T follicular helper cell (primary cell): Measurements from ENCODE around the gene DAGLB.
"Not testable (repeated sequence)": the region's sequence is repeated elsewhere in the genome, so short reads cannot be mapped to it uniquely, and the experiment has no call there.

Experiments used
- DNase-seq: peaks from one replicate; pipeline ENCODE4 v3.0.0-alpha.2; 2020; ENCODE audit warnings: low read depth

Gene DAGLB

DNA sequence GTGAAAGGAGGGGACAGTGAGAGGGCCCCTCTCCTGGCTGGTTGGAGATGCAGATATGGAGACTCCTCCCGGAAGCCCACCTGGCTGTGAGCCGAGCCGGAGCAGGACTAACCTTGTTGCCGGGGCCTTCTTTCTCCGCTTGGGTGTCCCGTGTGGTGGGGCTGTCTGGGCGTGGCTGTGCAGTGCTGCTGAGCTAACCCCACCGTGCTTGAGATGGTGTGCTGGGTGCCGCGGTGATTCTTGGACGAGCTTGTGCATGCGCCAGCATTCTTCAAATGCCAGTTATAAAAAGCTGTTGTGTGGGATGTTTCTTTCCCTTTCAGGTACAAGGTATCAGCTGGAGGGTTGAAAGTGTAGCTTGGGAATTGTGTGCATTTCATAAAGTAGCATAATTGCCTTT lies 48.8 kb downstream of the DAGLB start:
- DNase-seq = no peak

DNA sequence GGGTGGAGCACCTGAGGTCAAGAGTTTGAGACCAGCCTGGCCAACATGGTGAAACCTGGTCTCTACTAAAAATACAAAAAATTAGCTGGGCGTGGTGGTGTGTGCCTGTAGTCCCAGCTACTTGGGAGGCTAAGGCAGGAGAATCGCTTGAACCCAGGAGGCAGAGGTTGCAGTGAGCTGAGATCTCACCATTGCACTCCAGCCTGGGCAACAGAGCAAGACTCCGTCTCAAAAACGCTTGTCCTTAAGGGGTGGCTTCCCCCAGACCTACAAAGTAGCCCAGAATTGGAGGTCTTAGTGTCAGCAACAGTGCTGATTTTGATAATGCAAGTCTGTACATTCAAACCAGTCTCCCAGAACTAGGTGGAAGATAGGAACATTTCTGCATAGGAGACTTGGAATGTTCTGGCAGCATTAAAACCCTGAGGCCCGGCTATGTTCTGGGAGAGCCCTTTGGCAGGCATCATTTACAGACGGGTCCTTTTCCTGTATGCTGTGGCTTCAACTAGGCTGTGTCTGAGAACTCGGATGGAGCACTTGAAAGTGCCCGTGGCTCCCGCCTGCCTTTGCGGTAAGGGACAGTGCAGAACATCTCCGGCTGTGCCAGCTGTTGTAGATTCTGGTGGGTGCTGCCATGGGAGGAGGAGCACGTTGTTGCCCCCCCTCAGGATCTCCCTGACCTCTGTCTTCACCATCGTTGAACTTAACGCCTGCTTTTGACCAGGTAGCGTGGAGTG lies 49.8 kb downstream of the DAGLB start:
- not testable (repeated sequence) for DNase-seq

DNA sequence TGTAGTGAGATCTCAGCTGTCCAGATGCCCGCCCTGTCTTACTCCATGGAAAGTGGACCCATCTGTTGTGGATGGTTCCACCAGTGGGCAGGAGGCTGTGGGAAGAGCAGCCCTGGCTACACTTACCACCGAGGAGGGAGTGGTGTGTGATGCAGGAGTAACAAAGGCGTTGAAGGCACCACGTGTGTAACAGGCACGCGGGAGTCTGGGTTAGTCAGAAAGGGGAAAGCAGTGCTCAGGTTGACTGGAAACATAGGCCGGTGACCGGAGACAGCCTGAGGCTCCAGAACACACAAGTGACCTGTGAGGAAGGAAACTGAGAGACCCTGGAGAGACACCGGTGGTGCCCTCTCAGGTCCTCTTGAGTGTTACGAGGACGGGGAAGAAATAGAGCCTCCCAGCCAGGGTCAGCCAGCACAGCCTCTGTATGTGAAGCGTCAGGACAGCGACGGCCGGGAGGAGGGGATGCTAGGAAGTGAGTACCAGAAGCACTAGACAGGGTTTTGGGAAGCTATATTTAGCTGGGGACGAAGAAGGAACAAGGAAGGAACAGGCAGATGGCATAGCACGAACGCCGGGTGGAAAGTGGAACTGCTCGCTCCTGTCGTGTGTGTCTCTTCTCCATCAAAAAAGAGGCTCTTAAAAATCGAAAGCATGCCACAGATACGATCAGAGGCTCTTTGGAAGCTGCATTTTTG lies 51.7 kb downstream of the DAGLB start:
- DNase-seq = no peak

DNA sequence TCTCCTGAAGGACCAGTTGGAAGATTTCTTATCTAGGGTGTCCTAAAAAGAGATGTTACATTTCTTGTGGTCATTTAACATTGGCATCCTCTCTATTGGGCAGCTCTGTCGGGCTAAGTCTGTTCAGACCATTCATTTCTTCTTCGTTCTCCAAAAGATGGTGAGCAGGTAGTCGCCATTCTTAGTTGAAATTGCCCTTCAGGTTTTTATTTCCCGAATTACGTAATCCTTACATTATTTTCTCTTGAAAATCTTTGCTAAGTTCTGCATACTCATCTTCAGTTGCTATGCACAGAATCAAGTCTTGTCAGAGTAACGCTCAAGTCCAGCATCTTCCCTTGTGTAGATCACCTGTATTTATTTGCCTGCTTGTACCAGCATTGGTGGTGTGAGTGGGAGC lies 53.6 kb downstream of the DAGLB start:
- DNase-seq = no peak

DNA sequence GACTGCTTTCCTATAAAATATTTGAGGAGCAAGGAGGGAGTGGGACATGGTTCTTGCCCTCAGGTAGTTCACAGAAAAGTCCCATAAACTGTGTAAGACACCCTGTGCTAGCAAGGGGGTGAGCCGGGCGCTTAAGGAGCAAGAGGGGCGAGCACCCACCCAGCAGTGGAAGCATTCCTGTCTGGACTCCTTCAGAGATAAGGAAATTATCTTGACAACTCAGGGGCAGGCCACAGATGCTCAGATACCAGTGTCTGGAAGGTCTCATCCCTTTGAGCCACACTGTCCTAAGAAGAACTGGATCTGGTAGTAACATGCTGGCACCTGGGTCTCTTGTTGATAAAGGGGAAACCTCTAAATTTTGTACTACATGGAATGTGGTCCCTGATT lies 54.1 kb downstream of the DAGLB start:
- no peak for DNase-seq

DNA sequence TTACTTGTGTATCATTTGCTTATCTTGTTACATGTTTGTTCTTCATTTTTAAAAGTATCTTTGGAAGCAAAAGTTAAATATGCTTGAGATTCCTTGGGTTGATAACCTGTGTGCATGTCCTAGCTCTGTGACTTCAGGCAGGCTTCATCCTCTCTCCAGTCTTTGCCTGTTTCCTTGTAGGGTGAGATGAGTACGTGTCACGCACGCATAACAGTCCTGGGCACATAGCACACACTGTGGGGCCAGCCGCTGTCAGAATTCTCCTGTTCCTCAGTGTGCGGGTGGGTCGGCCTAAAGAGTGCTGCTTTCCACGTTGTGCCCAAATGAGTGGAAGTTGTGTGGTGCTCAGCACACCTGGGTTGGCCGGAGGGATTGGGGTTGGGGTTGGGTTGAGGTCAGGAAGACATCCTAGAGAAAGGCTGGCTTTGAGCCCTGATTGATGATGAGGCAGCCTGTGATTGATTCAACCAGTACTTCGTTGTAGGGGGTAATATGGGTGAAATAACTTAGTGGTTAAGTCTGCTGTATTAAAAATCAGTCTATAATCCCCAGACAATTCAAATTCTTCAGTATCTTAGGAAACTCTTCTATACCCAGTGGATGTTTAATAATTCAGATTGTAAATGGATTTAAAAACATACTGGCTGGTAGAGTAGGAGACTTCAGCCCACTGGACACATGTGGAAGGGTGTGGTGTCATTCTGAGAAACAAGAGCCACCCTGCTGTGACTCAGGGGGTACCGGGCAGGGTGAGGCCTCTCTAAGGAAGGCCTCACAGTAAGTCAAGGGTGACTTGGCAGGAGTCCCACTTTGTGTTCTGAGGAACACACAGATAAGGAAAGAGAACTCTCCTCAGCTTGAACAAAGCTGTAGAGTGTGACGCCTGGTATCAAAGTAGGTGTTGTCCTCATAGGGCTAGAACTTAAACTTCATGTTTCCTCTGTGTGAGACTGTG lies 54.8 kb downstream of the DAGLB start:
- DNase-seq = no peak

DNA sequence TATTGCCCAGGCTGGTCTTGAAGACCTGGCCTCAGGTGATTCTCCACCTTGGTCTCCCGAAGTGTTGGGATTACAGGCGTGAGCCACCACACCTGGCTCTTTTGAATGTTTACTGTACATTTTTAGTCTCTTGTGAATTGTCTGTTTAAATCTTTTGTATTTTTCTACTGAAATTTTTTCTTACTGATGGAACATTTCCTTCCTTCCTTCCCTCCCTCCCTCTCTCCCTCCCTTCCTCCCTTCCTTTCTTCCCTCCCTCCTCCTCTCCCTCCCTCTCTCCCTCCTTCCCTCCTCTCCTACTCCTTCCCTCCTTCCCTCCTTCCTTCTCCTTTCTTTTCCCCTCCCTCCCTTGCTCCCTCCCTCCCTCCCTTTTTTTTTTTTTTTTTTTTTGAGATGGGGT lies 58.0 kb downstream of the DAGLB start:
- DNase-seq = no peak

DNA sequence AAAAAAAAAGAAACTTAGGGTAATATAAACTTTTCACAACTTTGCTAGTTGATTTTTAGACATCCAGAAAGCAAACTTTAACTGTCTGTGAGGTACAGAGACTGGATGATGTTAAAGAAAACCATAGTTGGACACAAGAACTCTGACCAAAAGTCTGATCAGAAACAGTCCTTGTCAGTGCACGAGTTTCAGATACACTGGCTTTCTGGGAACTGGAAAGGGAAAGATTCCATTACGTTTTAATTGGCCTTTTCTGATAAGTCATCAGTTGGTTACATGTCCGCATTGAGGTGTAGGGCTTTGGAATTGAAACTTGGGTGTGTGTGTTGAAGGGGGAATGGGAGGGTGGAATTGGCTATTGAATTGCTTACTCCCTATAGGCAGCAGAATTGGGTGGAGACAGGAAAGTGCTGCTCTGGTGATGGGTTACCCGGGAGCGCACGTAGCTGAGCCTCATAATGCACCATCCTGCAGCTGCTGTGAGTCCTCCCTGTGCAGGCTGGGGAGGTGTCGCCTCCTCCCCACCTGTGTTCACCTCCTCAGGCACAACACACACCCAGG lies 59.9 kb downstream of the DAGLB start:
- no peak for DNase-seq

DNA sequence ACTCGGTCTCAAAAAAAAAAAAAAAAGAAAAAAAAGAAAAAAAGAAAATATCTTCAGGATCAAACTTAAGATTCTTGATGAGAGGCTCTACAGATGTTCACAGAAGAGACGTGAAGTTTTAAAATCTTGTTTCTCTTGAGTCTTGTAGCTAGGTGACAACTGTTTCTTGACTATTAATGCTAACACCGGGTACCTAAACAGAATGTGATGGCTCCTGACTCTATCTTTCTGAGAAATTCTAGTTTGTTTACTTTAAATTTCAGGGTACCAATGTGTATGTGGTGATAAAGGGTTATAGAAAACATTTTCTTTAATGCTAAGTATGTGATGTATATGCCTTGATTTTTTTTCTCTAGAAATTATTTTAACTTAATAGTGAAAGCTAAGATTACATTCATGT lies 61.0 kb downstream of the DAGLB start:
- no peak for DNase-seq

DNA sequence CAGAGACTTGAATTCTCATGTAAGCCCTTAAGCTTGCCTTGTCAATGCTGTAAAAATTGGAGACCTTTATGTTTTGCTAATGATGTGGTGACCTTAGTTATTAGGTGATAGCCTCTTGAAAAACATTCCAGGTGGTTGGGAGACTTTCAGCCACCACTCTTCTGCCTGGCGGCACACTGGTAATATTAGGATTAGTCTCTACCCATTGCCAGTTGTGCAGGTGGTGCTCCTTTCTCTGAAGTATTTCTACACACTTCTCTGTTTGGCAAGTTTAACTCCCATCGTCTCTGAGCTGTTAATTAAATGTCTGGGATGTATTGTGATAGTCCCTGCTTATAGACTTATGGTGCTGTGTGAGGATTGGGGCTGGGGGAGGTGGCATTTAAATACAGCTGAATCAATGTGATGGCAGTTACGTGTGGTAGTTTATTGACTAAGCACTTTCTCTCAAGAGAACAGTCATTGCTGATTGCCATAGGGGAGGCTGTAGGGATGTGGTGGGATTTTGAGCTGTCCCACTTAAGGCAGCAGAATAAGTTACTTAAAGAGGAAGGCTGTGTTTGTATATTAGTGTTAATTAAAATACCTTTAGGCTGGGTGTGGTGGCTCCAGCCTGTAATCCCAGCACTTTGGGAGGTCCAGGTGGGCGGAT lies 61.7 kb downstream of the DAGLB start:
- DNase-seq = no peak

DNA sequence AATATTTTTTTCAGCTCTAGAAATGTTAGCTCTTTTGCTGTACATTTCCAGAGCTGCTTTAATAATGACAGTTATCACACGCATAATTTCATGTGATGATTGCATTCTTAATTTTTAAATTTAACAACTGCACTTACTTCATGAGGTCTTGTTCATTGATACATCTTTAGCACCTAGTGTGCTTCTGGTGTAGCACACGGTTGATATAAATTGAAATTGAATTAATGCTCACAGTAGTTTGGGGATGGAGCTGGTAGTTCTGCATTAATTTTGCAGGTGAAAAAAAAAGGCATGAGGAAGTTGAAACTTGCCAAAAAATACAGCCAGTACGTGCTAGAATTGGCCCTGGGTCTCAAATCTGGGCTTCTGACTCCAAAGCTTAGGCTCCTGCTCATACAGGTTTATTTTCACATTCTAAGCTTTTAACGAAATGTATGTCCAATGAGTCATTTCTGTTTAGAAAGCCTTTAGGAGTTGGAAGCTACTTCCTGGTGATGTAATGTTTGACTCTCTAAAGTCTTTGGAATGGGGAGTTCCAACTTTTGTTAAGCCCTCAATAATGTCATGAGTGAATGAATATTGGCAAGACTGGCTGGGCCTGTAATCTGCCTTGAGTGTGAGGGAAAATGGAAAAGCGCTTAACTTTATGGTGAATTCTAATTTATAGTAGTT lies 62.5 kb downstream of the DAGLB start:
- DNase-seq = no peak

DNA sequence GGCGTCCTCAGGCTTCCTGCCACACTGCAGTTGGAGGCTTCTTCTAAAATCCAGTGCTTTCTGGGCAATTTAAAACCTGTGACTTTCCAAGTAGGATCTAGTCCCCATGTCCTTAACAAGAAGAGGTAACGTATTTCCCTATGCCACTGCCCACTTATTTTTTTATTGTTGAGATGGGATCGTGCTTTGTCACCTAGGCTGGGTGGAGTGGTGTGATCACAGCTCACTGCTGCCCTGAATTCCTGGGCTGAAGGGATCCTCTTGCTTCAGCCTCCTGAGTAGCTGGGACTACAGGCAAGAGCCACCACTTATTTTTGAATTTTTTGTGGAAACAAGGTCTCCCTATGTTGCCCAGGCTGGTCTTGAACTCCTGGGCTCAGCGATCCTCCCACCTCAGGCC lies 63.4 kb downstream of the DAGLB start:
- DNase-seq = no peak

DNA sequence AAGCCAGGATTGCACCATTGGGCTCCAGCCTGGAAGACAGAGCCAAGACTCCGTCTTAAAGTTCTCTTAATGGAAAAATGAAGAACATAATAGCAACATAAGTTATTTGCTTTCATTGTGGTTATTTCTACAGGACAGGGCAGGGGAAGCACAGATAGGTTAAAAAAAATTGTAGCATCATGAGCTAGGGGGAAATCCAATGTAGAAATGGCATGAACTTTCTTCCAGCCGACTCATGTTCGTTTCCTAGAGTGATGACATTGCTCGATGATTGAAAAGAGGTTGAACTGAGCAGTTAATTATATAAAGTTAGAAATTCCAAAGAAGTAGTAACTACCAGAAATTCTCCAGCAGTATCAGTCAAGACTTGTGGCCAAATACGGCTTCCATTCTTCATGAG lies 64.9 kb downstream of the DAGLB start:
- no peak for DNase-seq

DNA sequence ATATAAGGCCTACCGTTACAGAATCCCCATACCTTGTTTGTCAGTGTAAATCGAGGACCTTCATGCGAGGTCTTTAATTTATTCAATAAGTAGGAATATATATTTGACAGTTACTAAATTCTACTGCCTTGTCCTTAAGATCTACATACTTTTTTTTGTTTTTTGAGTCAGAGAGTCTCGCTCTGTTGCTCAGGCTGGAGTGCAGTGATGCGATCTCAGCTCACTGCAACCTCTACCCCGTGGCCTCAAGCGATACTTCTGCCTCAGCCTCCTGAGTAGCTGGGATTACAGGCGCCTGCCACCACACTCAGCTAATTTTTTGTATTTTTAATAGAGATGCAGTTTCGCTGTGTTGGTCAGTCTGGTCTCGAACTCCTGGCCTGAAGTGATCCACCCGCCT lies 65.9 kb downstream of the DAGLB start:
- not testable (repeated sequence) for DNase-seq

DNA sequence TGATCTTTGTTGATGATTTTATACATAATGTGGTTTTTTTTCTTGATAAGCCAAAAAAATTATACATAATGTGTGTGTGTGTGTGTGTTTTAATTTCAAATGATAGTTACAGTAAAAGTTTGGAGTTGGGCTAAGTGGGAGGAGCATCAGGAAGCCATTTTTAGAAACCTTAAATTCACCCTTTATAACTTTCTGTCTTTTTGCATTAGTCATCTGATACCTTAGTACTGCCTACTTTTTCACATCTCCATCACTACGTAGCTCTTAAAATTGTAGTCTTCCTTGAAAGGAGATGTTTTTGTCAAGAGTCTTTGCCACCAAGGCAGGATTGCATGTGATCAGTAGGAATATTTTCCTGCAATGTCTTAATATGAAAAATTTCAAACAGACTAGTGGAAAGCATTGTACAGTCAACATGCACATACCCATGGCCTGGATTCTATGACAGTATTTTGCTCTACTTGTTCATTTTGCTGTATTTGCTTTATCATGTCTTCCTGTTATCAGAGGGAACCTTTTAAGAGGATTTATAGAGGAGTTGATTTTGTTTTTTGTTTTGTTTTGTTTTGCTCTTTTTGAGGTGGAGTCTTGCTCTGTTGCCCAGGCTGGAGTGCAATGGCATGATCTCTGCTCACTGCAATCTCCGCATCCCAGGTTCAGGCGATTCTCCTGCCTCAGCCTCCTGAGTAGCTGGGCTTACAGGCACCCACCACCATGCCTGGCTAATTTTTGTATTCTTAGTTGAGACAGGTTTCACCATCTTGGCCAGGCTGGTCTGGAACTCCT lies 67.3 kb downstream of the DAGLB start:
- DNase-seq = no peak

DNA sequence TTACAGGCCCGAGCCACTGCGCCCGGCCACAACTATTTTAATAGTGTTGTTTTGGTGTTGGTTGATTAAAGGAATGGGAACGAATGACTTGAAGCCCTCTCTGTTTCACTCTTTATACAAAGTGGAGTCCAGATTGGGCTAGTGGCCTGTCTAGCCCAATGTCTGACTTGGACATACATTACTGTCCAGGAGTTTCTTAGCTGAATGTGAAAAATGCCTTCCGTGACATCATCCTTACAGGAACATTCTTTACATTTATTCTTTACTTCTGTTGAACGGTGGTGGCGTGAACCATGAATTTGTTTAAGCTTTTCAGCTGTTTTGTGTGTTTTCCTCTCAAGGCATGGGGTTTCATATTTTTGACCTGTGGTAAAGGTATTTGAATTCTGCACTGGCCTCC lies 67.9 kb downstream of the DAGLB start:
- no peak for DNase-seq

DNA sequence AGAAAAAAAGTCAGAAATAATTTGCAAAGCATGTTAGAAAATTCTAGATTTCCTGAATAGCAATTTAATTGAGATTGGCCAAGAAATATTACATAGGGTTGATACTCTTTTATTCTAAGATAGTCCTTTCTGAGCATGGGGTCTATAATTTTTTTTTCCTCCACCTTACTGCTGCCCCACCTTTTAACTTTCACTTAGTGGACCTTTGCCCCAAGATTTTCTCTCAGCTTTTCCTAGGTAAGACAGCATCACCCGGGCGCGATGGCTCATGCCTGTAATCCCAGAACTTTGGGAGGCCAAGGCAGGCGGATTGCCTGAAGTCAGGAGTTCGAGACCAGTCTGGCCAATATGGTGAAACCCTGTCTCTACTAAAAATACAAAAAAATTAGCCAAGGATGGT lies 69.2 kb downstream of the DAGLB start:
- not testable (repeated sequence) for DNase-seq

DNA sequence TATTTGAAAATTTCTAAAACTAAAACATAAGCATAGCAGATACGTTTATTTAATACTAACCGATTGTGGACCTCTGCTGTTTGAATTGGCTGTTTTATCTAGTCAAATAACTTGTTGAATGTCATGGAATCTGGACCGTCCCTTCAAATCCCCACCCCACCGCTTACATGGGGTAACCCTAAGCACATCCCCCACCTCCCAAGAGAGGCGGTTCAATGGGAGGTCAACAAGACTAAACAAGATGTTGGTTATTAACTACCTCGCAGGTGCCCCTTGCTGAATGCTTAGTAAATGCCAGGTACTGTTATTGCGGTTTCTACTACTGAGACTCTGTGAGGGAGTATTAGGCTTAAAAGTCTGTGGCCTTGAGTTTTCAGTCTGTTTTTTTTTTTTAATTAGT lies 70.9 kb downstream of the DAGLB start:
- DNase-seq = no peak

DNA sequence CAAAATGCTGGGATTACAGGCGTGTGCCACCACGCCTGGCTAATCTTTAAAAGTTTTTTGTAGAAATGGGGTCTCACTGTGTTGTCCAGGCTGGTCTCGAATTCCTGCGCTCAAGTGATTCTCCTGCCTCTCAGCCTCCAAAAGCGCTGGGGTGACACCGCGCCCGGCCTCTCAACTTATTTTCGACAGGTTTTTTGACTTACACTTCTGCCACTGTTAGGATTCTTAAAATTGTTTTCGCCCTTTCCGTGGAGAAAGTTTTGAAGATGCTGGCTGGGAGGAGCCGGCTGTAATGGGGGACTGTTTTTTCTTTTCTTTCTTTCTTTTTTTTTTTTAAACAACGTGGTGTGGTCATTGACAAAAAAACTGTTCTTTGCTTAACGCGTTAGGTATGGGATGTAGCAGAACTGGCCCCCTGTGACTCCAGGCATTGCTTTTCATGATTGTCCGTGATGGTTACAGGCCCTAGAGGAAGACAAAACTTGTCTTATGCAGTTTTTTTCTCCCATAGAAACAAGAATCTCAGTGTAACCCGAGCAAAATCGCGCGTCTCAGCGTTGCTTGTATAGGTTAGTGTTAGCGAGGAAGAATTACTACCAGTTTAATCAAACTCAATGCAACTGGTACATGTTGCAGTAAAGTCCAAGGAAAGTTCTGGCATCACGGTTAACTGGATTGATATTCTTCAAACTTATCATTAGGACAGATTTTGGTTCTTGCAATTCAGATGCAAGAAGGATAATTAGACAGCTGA lies 72.2 kb downstream of the DAGLB start:
- DNase-seq = no peak
